Amniotic stem cell (primary cell): ENCODE data around the gene KRTAP2-3.
A peak's percentile ranks its signal among the peaks of the same experiment; 100 is the strongest.
"Not testable (repeated sequence)": the region's sequence is repeated elsewhere in the genome, so short reads cannot be mapped to it uniquely, and the experiment has no call there.

Experiments used
- DNase-seq: peaks from one replicate; lab custom pipeline; 2025; lab: John Stamatoyannopoulos, UW

Gene KRTAP2-3, protein sequence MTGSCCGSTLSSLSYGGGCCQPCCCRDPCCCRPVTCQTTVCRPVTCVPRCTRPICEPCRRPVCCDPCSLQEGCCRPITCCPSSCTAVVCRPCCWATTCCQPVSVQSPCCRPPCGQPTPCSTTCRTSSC

DNA sequence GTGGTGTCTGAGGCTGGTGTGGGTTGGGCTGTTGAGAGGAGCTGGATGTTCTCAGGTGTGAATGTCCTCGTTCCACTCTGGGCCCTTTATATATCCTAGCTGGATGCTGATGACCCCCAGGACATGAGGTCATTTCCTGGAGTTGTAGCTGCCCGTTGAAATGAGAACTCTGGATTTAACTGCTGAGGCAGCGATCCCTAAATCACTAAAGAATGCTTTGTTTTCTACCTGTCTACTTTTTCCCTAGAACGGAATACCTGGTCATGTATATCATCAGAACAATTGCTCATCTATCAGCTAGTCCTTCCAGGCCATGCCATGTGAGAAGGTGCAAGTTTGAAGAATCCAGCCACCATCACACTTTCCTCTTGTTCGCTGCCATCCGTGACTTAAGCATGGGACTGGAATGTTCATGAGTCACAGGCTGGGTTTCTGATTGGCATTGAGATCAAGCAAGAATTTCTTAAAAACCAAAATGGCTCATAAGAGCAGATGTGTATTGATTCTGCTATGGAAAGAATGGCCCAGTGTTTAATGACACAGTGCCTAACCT lies at the start of gene KRTAP2-3:
KRTAP2-3 (minus strand) TSS at position 63 of the 553 bp plus-strand sequence. CDS start 64 bp downstream, outside the sequence.
- peak; percentile 90 for DNase-seq

DNA sequence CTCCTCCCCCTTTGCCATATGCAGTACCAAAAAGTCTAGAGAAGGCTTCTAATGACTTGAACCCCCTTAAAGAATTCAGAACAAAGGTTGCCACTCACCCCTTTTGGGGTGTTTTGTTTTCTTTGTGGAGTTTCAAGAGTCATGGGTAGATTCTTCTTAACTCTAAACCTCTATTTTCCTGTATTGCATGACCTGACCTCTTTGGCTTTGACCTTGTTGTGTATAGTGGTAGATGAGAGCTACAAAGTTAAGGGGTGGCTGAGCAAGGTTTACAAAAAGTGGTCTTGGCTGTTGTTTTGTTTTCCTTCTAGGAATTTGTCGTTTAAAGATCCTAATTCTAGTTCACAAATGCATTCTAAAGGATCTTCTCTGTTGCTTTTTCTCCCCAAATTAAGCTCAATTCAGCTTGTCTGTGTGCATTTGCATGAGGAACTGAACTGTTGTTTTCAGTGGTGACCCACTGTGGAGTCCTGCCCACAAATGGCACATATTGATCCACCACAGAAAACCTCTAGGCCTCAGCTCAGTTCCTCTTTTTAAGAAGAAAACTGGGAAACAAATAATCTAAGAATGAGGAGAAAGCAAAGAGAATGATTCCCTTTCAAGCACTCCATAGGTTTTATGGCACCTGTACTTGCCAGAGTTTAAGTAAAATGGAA lies 48.9 kb upstream of the KRTAP2-3 start:
- not testable (repeated sequence) for DNase-seq

DNA sequence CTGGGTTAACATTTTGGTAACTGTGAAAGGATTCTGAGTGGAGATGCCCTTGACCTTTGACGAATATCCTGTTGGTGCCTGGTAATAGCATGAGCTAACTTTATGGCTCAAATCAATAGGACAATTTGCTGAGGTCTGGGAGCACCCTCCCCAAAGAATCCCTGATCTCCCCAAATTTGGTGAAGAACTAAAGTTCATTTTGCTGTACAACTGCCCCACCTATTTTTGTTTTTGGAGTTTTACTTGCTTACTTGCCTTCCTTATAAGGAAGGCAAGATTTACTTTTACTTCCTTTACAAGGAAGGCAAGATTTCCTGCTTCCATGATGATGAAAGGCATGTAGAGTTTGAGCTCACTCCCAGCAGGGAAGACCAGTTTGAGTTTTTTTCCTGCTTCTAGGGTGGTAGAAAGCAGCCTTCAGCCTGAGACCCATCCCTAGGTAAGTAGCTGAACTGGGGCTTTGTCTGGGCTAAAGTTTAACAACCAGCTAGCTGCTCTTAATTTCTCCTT lies 48.1 kb upstream of the KRTAP2-3 start:
- no peak for DNase-seq

GRCh38 chr17:41105347-41105746 lies 45.4 kb upstream of the KRTAP2-3 start, which contains the start of gene KRTAP4-9:
KRTAP4-9 (plus strand) TSS chr17:41105389; CDS start chr17:41105389, 0 bp downstream.
- not testable (repeated sequence) for DNase-seq

DNA sequence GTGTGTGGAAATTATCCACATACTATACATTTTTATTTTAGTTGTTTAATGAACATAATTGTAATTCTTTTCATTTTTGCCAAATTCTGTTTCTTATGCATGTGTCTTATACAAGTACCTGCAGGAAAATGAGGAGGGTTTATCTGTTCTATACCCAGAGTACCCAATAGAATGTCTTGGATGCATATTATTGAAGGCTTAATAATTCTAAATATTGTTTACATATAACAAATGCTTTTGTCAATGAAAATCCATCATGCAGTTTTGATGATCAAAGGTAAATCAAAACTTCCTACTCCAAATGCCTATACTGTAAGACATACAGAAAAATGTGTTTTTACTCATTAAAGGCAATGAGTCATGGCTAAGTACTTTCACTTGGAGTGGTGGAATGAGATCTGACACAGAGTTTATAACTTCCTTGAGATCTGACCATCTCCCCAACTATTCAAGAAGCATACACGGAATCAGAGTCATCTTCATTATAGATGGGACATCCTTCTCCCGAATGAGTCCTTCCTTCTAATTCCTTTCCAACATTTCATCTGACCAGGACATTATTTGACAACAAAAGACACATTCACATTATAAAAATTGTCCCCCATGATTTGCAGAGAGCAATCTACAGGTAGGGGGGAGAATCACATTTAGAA lies 44.6 kb upstream of the KRTAP2-3 start:
- not testable (repeated sequence) for DNase-seq

GRCh38 chr17:41103896-41104295 lies 44.0 kb upstream of the KRTAP2-3 start:
- DNase-seq = no peak

GRCh38 chr17:41101586-41102259 lies 41.8 kb upstream of the KRTAP2-3 start, which contains the start of gene KRTAP4-16:
KRTAP4-16 (minus strand) TSS chr17:41102209; CDS start chr17:41102209, 0 bp downstream.
- DNase-seq = no peak

DNA sequence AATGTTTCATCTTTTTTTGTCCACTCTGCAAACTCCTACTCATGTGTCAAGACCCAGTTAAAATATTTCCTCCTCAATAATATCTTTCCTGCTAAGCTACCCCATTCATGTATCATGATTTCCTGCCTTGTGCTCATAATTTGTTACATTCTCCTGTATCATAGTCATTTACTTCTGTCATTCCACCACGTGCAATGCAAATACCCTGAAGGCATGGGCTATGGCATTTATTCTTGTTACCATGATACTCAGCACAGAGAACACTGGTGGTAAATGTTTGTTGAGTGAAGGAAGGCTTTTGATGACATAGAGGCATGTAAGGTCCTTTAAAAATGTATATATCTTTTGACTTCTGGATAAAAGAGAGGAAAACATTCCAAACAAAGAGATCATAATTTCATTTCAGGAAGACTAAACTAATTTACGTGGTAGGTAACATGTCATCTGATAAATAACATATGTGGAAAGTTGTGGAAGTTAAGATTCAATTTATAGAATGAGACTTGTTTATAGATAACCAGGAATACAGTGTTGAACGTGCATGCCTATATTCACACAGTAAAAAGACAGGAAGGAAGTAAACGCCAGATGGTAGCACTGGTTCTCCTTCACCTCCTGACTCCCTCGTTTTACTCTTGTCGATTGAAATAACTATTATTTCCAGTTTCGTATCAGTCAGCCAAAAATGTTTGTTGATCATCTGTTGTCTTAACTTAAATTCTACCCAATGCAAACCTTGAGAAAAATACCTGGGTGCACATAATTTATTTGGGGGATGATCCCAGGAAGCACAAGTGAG lies 40.0 kb upstream of the KRTAP2-3 start:
- peak; percentile 86 for DNase-seq

GRCh38 chr17:41098481-41098880 lies 38.6 kb upstream of the KRTAP2-3 start:
- DNase-seq = peak; percentile 47

GRCh38 chr17:41098042-41098441 lies 38.1 kb upstream of the KRTAP2-3 start, which contains the start of gene KRTAP4-8:
KRTAP4-8 (minus strand) TSS chr17:41098142; CDS start chr17:41098084, 58 bp downstream.
- no peak for DNase-seq

DNA sequence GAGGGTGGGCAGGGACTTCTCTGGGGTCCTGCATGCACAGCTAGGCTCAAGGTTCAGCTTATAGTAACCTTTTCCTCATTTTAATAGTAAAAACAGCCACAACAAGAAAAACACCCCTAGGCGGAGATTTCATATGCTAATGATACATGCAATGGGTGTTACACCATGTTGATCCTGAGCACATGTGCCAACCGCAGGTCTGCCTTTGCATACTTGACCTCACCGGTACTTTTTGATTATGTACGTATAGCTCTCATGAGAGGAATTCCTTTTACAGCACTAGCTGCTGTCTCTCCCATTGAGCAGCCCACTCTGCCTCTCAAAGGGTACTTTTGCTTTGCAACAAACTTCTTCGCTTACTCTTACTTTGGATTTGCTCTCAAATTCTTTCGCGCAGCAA lies 36.1 kb upstream of the KRTAP2-3 start:
- no peak for DNase-seq

DNA sequence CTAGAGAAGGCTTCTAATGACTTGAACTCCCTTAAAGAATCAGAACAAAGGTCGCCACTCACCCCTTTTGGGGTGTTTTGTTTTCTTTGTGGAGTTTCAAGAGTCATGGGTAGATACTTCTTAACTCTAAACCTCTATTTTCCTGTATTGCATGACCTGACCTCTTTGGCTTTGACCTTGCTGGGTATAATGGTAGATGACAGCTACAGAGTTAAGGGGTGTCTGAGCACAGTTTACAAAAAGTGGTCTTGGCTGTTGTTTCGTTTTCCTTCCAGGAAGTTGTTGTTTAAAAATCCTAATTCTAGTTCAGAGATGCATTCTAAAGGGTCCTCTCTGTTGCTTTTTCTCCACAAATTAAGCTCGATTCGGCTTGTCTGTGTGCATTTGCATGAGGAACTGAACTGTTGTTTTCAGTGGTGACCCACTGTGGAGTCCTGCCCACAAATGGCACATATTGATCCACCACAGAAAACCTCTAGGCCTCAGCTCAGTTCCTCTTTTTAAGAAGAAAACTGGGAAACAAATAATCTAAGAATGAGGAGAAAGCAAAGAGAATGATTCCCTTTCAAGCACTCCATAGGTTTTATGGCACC lies 28.9 kb upstream of the KRTAP2-3 start:
- not testable (repeated sequence) for DNase-seq

DNA sequence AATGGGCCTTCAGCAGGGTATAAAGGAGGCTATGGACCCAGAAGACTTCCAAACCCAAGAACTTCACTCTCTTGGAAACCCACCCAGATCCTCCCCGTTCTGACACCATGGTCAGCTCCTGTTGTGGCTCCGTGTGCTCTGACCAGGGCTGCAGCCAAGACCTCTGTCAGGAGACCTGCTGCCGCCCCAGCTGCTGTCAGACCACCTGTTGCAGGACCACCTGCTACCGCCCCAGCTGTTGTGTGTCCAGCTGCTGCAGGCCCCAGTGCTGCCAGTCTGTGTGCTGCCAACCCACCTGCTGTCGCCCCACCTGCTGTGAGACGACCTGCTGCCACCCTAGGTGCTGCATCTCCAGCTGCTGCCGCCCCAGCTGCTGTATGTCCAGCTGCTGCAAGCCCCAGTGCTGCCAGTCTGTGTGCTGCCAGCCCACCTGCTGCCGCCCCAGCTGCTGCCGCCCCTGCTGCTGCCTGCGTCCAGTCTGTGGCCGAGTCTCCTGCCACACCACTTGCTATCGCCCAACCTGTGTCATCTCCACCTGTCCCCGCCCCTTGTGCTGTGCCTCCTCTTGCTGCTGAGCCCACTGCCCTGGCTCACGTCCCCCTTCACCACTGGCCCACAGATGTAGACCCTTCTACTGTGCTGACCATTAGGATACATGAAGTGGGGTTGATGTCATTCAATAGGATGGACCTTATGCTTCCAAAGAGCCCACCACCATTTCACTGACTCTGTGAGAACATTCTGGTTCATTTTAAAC lies 24.4 kb upstream of the KRTAP2-3 start, which contains the start of gene KRTAP4-7:
KRTAP4-7 (plus strand) TSS at position 51 of the 757 bp plus-strand sequence; CDS start at position 108, 57 bp downstream.
- DNase-seq = not testable (repeated sequence)

GRCh38 chr17:41083427-41083826 lies 23.5 kb upstream of the KRTAP2-3 start:
- DNase-seq = not testable (repeated sequence)

DNA sequence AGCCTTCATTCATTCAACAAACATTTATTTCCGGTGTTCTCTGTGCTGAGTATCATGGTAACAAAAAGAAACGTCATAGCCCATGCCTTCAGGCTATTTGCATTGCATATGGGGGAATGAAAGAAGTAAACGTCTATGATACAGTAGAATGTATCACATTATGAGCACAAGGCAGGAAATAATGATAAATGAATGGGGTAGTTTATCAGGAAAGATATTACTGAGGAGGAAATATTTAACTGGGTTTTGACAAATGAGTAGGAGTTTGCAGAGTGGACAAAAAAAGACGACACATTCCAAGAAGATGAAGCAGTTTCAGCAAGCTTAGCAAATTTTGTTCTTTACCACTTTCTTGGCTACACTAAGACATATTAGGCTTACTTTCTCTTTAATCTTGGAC lies 22.7 kb upstream of the KRTAP2-3 start:
- peak; percentile 45 for DNase-seq

- no peak for DNase-seq
Observed at GRCh38 chr17:41076788-41077187, 16.9 kb upstream of the KRTAP2-3 start.

- no peak for DNase-seq
Observed at GRCh38 chr17:41073676-41074075, 13.8 kb upstream of the KRTAP2-3 start.

GRCh38 chr17:41071606-41072360 lies 11.9 kb upstream of the KRTAP2-3 start:
- no peak for DNase-seq

DNA sequence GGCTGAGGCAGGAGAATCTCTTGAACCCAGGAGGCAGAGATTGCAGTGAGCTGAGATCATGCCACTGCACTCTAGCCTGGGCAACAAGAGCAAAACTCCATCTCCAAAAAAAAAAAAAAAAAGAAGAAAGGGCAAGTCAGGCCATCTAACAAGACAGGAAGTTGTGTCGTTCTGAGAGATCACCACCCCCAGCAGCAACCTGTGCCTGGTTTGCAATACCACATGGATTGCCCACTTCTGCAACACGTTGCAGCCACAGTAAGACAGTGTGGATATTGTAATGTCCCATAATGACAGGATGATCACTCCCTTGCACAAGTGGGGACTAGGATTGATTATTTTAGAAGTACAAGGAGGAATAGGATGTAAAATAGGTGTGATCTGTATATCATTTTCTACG lies 9.1 kb upstream of the KRTAP2-3 start:
- DNase-seq = no peak
